Fibroblast of mammary gland (primary cell): ENCODE data around the gene PHF20.
"Not testable (repeated sequence)": the region's sequence is repeated elsewhere in the genome, so short reads cannot be mapped to it uniquely, and the experiment has no call there.

Source experiments
- DNase-seq: peaks from one replicate; pipeline ENCODE4 v3.0.0-alpha.2; 2010; ENCODE audit warnings: low read depth
- H3K4me3 ChIP-seq: 2 replicates; pipeline ENCODE4 v1.5.1; 2011; ENCODE audit warnings: low read depth, mild to moderate bottlenecking, low read length, moderate library complexity; ENCODE audit not compliant: control insufficient read depth
- CTCF ChIP-seq: conservative IDR thresholded peaks from 2 replicates; pipeline ENCODE4 v1.5.1; 2011; ENCODE audit warnings: low read depth, low read length, inconsistent platforms; ENCODE audit not compliant: control insufficient read depth, insufficient read depth

PHF20 gene

GRCh38 chr20:35985806-35986205 is 214.0 kb downstream of the PHF20 start:
- no peak for DNase-seq
- no peak overlapping the region for H3K4me3 ChIP-seq
- TF ChIP-seq CTCF = no peak

- peak; percentile 36 for DNase-seq
- no peak for TF ChIP-seq CTCF
- no peak overlapping the region for H3K4me3 ChIP-seq
Observed at GRCh38 chr20:35988910-35989463, 217.2 kb downstream of the PHF20 start.

GRCh38 chr20:35991142-35991771 is 219.4 kb downstream of the PHF20 start:
- TF ChIP-seq CTCF = peak; percentile 58
- H3K4me3 ChIP-seq = no peak overlapping the region
- DNase-seq = peak; percentile 32

- no peak overlapping the region for H3K4me3 ChIP-seq
- peak; percentile 63 for DNase-seq
- peak; percentile 85 for TF ChIP-seq CTCF
Observed at GRCh38 chr20:35992713-35993335, 221.0 kb downstream of the PHF20 start.

GRCh38 chr20:35994994-35995453 is 223.2 kb downstream of the PHF20 start:
- no peak overlapping the region for H3K4me3 ChIP-seq
- TF ChIP-seq CTCF = peak; percentile 97

GRCh38 chr20:35996492-35996891 is 224.7 kb downstream of the PHF20 start:
- not testable (repeated sequence) for DNase-seq, H3K4me3 ChIP-seq

More at GRCh38 chr20:35994994-35995453, 223.2 kb downstream of the PHF20 start:
- peak; percentile 78 for DNase-seq
